HG02623 (cell line): ENCODE measurements around the gene NANOS3.
A peak's percentile ranks its signal among the peaks of the same experiment; 100 is the strongest.

Source experiments
- ATAC-seq: cut with Tn5 transposase; IDR thresholded peaks from one replicate; pipeline ENCODE4 v1.9.1; 2021; ENCODE audit warnings: moderate library complexity; ENCODE audit not compliant: unreplicated experiment

NANOS3 gene

DNA sequence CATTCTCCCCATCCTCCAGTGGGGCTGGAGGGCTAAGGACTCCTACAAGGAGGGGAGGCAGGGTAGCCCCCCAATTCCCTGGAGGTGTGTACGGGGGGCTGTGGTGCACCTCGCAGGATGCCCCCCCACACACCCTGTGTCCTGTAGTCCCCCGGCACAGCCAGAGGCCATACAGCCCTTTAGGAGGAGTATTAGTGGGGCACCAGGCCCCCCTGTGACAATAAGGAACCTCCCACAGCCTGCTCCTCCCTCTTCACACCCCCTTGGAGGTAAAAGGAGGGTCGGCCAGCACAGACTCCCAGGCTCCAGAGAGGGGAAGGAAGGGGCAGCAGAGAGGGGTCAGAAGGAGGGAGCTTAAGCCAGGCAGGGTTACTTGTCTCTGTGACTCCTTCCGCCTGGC is at the start of gene NANOS3:
NANOS3 (plus strand) TSS at position 301 of the 400 bp plus-strand sequence. CDS start 115 bp downstream, outside the sequence.
- ATAC-seq: no peak

DNA sequence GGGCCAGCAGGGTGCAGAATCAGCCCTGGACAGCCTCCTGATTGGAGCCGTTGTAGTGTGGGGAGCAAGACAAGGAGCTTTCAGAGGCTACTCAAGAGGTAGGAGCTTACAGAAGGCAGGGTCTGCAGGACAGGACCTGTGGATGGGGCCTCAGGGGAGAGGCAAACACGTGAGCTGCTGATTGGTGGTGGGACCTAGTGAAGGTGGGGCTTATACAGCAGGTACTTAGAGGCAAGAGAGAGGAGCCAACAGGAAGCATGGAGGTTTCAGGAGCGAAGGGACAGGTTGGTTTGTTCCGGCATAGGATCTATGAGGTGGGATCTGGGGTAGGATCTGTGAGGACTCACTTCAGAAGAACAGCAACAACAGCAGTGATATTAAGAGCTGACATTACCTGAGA is 49.3 kb upstream of the NANOS3 start:
- ATAC-seq: no peak

DNA sequence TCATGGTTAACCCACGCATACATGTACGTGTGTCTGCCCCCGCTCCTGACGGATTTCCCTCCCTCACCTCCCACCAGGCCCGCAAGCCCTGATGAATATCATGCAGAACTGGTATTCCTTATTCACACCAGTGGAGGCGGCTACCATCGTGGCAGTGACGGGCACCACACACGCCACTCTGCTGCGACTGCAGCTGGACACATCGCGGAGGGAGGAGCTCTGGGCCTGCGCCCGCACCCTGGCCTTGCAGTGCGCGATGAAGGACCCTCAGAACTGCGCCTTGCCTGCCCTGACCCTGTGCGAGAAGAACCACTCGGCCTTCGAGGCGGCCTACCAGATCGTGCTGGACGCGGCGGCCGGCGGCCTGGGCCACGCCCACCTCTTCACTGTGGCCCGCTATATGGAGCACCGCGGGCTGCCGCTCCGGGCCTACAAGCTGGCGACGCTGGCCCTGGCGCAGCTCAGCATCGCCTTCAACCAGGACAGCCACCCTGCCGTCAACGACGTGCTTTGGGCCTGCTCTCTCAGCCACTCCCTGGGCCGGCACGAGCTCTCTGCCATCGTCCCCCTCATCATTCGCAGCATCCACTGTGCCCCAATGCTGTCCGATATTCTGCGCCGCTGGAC is 46.7 kb upstream of the NANOS3 start:
- no peak for ATAC-seq

DNA sequence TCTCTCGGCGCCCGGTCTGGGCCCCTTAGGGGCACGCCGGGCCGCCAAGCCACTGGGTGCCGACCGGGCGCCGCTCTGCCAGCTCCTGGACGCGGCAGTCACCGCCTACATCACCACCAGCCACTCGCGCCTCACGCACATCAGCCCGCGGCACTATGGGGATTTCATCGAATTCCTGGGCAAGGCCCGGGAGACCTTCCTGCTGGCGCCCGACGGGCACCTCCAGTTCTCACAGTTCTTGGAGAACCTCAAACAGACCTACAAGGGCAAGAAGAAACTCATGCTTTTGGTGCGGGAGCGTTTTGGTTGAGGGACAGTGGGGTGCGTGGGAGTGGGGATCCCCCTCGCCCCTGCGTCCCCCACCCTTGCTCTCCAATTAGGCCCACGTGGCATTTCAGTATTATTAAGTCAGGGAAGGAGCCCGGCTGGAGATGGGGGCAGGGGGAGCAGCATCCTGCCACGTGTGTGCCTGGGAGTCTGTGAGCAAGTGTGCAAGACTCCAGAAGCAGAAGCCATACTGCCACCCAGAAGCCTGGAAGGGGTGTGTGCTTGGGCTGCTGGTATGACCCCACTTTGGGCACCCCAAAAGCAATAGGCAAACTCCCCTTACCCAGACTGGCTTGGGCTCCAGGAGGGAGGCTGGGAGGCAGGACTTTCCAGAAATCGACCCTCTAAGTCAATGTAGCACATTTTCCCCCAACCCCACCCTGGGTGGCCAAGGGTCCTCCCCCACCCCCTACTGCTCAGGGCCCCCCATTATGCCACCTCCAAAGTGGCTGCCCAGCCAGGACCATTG is 46.0 kb upstream of the NANOS3 start:
- ATAC-seq: no peak

DNA sequence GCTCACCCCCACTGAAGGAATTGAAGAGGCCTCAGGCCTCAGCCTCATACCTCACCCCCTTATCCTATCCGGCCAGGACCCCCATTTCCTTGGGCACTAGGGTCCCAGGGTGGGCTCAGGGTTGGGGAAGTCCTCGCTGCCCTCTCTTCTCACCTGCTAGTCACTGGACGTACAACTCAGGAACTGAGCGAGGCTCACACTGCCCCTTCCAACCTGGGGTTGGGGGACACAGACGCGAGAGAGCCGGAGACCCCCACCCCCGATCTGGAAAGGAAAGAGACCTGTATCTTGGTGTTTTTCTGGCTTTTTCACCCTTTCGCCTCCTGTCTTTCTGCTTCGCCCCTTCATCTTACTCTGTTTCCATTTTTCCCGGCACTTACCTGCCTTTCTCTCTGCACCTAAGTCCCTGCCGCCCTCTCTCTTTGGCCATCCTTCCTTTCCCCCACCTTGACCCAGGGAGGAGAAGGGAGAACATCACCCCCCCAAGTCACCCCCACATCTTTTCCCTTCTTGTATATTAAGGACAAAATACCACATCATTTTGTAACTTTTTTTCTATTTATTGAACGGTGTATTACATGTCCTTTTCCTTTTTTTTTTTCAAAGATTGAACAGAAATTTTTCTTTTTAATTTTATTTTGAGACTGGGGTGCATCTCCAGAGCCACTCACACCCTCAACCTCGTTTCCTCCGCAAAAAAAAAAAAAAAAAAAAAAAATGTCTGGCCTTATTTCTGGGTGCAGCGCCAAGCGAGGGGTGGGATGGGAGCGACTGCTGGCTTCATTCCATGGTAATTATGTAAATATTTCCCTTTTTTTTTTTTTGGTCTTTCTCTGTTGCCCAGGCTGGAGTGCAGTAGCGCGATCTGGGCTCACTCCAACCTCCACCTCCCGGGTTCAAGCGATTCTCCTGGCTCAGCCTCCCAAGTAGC is 45.1 kb upstream of the NANOS3 start:
- no peak for ATAC-seq

DNA sequence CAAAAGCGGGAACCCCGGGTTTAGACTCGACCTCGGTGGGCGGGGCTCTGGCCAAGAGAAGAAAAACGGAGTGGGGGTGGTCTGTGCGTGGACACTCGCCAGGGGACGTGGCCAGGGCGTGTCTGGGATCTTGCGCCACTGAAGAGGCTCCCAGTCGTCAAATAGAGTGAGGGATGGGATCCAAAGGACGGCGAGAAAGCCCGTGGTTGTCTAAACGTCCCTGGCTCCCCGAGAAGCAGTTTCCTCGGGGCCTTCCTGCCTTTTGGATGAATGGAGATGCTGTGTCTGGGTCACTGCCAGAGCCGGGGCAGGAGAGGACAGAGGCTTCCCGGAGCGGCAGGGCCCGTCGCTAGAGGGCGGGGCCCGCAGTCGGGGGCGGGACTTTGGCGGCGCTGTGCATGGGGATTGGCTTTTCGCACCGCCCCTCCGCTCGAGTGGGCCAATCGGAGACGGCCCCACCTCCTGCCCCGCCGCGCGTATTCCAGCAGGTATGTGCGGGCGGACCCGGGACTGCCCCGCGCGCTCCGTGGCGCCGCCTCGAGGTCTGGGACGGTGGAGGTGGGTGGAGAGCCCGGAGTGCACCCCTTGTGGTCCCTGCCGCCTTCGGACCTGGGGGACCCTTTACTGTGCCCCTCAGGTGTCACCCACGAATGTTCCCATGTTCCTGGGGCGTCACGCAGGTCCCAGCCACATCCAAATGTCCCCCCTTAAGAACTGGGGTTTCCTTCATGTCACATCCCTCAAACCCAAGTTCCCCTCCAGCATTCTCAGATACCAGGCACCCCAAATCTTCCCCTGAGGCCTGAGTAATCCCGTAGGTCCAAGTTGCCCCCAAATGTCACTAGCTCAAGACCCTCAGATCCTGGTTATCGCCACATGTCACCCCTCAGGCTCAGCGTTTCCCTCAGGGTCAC is 43.3 kb upstream of the NANOS3 start:
- peak; percentile 70 for ATAC-seq

DNA sequence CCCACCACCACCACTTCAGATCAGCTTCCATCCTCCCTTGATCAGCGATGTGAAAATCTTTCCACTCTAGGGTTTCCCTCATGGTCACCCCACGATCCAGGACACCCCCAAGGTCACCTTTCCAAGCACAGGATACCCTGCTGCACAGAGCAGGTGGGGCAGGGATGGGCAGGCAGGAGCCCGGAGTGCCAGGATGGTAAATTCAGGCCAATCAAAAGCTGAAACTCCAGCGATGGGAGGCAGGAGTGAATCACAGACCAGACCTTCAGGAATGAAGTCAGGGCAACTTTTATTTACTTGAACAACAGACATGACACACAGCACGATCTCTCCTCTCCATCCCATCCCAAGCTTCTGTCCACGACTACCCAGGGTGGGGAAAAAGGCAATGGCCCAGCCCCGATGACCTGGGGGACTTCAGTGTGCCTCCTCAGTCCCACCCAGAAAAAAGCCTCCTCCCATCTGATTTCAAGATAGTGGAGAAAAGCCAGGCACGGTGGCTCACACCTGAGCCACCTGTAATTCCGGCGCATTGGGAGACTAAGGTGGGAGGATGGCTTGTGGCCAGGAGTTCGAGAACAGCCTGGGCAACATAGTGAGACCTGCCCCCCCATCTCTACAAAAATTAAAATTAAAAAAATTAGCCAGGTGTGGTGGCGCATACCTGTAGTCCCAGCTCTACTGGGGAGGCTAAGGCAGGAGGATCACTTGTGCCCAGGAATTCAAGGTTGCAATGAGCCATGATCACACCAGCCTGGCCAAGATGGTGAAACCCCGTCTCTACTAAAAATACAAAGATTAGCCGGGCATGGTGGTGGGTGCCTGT is 42.5 kb upstream of the NANOS3 start:
- no peak for ATAC-seq

DNA sequence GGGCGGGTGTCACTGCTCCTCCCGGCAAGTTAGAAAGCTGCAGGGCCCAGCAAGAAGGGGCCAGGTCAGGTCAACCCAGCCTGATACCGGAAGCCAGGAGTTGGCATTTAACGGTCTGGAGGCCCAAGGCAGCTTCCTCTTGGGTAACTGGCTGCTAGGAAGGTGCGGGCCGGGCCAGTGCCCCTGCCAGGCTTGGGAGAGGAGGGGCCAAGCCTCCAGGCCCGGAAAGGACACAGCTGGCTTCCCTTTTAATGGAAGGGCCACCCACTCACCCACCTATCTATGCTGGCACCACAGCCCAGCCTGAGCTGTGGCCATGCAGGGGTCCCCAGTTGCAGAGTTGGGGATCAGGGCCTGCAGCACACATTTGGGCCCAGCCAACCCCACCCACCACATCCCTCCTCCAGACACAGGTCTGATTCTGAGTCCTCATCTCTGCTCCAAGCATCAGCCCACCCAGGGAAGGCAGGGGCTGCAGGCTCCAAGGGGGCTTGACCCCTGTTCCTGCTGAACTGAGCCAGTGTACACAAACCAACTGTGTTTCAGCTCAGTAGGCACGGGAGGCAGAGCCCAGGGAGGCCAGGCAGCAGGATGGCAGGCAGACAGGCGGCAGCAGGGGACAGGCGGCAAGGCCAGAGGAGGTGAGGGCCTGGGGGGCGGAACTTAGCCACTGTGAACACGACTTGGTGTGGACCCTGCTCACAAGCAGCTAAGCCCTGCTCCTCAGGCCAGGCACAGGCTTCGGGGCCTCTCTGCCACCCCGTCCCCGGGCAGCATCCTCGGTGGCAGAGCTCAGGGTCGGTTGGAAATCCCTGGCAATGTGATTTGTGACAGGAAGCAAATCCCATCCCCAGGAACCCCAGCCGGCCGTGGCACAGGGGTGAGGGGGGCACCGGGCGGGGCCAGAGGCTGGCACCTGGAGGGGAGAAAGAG is 40.9 kb upstream of the NANOS3 start:
- no peak for ATAC-seq

DNA sequence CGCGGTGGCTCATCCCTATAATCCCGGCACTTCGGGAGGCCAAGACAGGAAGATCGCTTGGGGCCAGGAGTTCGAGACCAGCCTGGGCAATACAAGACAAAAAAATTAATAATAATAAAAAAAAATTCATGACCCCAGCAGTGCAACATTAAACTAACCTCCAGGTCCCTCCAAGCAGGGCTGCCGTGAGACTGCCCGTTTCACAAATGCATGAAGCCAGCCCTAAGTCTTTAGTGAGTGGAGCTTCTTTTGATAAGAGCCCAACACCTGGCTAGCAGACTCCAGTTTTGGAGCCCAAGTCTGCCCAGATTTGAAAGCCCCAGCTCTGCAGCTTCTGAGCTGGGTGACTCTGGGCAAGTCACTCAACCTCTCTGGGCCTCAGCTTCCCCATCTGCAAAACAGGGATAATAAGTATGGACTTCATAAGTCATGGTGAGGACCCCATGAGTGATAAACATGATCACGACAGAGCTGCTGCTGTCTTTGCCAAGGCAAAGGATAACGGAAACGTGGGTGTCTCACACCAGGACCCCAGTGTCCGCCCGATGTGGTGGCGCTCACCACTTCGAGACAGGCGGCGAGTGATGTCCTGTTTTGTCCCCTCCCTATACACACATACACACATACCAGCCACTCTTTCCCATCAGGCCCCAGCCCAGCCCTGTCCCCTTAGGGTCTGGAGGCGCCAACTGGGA is 38.4 kb upstream of the NANOS3 start:
- no peak for ATAC-seq

DNA sequence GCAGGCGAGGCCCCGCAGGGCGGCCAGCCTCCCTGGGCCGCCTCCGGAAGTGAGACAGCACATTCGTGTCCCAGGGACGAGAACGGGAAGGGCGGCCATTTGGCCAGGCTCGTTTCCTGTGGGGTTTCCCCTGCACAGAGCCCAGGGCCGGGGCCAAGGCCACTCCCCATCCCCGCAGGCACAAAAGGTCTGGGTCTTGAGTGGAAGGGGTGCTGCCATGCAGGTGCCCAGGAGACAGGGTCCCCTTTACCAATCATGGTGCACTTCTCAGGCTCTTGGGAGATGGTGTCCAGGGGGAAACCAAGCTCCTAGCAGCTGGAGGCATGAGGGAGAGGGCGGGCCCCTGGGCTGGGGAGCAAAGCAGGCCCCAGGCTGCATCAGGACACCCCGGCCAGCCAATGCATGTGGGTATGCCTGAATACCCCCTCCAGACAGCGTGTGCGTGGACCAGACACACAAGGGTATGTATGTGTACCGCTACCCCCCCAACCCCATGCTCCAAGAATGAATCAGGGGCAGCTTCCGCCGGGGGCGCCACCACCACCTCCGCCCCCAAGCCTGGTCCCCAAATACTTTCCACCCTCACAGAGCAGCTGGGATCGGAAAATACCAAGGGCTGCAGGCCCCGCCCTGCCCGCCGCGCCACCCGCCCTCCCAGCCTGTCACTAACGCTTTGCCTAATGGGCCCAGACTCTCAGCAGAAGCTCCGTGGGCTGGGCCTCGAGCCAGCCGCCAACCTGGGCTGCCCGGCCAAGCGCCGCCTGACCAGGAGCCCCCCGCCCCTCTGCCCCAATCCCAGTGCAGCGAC is 37.6 kb upstream of the NANOS3 start:
- ATAC-seq: peak; percentile 33

DNA sequence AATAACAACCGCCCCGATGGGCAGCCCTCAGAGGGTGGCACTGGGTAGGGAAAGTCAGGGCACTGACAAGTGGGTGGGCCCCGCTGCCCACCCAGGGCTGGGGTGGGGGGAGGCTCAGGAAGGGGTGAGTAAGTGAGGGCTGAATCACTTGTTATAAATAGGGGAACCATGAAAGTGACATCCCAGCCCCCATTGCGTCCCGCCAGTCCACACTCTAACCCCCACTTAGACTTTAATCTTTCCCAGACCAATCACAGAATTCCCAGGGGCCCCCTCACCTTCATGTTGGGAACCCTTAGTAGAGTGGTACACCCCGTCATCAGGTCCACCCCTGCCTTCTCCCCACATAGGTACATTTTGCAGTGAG is 37.0 kb upstream of the NANOS3 start:
- ATAC-seq: no peak

DNA sequence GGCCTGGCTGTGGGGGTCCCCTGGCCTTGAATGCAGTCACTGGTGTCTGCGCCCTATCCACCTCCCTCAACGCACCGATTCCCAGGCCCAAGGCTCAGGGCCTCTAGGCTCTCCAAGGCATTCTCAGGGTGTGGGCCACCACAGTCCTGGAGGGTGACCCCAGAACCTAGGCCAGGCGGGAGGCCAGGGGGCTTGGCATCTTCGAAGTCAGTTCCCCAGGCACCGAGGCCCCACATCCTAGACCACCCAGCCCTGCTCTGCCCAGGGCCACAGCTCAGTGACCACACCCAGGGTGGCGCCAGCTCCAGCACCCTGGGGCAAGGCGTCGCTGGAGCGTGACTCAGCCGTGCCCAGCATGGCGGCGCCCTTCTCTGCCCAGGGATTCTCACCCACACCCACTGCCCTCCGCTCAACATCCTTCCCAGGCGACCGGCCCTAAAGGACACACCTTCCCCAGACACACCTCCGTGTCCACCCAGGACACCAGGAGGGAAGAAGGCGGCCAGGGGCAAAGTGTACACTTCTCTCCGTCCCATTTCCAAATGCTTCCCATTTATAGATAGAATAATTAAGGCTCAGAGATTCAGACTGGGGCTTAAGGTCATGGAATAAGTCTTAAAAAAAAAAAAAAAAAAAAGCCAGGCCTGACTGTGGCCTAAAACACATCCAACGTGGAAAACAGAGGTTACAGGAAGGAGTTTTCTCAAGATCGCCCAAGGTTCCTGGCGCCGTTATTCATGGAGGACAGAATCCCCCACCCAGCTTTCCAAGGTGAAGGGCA is 36.4 kb upstream of the NANOS3 start:
- no peak for ATAC-seq

DNA sequence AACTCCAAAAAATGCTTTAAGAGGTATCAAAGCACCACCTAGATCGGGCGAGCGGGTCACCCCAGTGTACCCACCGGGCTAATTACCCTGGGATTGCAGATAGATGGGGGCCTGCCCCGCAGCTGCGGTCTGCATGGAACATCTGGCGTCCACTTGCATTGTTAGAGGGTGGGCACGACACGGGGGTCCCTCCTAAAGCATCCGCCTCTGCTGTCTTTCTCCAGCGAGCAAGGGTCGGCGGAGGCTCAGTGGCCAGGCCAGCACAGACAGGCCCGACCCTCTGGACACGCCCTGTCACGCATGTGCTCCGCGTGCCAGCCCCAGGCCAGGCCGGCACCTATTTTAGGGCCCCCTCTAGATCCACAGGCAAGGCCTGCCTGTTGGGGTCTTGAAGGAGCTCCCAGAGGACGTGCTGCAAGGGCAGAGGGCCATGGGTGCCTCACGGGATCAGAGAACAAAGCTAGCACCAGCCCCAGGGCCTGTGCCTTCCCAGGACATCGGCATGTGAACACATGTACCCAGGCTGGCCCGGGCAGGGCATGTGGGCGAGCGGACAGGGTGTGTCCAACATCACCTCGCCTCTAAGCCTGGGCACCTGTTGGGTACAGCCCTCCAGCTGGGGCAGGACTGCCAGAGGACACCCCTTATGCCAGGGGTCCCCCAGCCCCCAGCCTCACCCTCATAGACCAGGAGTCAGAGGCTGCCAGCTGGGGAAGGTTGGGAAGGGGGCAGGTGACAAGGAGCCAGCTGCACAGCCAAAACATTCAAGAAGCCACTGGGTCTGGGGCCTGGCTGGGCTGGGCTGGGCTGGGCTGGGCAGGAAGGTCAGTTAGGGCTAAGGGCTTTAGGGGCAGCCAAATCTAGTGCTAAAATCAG is 35.6 kb upstream of the NANOS3 start:
- no peak for ATAC-seq

DNA sequence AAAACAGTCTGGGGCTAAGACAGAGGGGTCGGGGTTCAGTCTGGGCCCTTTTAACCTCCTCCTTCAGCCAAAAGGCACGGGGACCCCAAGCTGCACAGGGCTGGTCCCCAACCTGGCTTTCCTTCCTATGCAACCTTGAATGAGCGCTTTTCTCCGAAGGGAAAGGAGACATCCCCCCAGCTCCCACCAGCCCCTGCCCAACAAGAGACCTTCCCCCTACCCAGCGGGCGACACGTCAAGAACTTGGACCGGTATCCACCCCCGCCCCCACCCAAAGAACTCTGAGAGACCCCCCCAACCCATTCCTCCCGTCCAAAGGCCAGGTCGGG is 35.0 kb upstream of the NANOS3 start:
- ATAC-seq: no peak

DNA sequence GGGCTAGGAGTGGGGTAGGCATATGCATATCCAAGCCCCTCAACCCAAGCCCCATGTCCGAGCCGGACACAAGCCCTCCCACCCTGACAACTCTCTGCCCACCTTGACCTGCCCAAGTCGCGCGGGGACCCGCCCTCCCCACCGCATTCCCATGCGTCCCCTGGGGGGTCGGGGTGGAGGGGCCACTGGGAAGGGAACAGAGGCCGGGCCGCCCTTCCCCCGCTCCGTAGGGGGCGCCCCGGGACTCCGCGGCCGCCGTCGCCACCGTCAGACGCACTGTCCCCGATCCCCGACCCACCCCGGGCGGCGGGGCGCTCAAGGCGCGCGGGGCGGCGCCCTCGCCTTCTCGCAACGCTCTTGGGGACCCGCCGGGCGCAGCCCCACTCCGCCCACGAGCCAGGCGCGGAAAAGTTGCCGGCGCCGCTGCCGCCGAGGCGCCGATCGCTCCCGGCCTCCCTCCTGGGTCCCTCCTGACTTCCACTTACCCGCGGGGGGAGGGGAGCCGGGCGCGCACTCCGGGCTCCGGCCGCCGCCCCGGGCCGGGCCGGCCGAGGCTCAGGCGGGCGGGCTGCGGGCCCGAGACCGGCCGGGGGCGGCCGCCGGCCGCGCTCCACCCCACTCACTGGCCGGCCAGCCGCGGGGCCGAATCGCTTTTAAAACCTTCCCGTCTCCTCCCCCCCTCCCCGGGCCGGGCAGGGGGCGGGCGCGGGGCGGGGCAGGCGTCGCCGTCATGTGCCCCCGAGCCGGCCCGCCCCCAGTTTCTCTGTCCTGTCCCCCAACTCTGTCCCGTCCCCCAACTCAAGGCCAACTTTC is 34.4 kb upstream of the NANOS3 start:
- no peak for ATAC-seq
